Activated T-helper 9 cell treated with anti-CD3 and anti-CD28 coated beads, Interleukin-2, amount 50 U/mL, for 16 hours (primary cell): Measurements from ENCODE around the gene ERI2.
"Not testable (repeated sequence)": the region's sequence is repeated elsewhere in the genome, so short reads cannot be mapped to it uniquely, and the experiment has no call there.

Source experiments
- DNase-seq: peaks from one replicate; pipeline ENCODE4 v3.0.0-alpha.2; 2020; ENCODE audit warnings: low read depth

Gene ERI2

GRCh38 chr16:20764448-20764847 is 41.8 kb downstream of the ERI2 start:
- not testable (repeated sequence) for DNase-seq

- peak; percentile 23 for DNase-seq
Measured at GRCh38 chr16:20763461-20764232, 42.6 kb downstream of the ERI2 start, which contains the start of gene ACSM3. Gene ACSM3 (plus strand): TSS chr16:20764014. CDS start chr16:20770035, 6,021 bp downstream.

- no peak for DNase-seq
Measured at GRCh38 chr16:20762404-20763123, 43.7 kb downstream of the ERI2 start.

GRCh38 chr16:20761175-20761574 is 45.1 kb downstream of the ERI2 start:
- DNase-seq = no peak

- no peak for DNase-seq
Measured at GRCh38 chr16:20760346-20760745, 45.9 kb downstream of the ERI2 start.

- not testable (repeated sequence) for DNase-seq
Measured at GRCh38 chr16:20755799-20756198, 50.5 kb downstream of the ERI2 start.

GRCh38 chr16:20755238-20755637 is 51.0 kb downstream of the ERI2 start:
- no peak for DNase-seq

- no peak for DNase-seq
Measured at GRCh38 chr16:20753727-20754126, 52.5 kb downstream of the ERI2 start.

- no peak for DNase-seq
Measured at GRCh38 chr16:20750558-20750957, 55.7 kb downstream of the ERI2 start.

GRCh38 chr16:20749474-20749873 is 56.8 kb downstream of the ERI2 start:
- no peak for DNase-seq

- DNase-seq = no peak
Measured at GRCh38 chr16:20747030-20747816, 59.0 kb downstream of the ERI2 start.

- DNase-seq = no peak
Measured at GRCh38 chr16:20746461-20746860, 59.8 kb downstream of the ERI2 start.
